HCT116 (cell line): ENCODE measurements around the gene NOXA1.

Experiments used
- EZH2phosphoT487 ChIP-seq: fragments of 200-600 bp; IDR thresholded peaks from 2 replicates; pipeline ENCODE4 v1.6.1; 2018; ENCODE audit warnings: antibody characterized with exemption, borderline replicate concordance
- JUND ChIP-seq: IDR thresholded peaks from 2 replicates; pipeline ENCODE4 v1.6.1; 2012
- SP1 ChIP-seq: IDR thresholded peaks from 2 replicates; pipeline ENCODE4 v1.6.1; 2012; ENCODE audit warnings: low read depth
- TF ChIP-seq, protein P1 (sequence below), 3 experiments: fragments of 200-600 bp in 1 of 3; sonication (generic) in 1 of 3; IDR thresholded peaks in 2 of 3; conservative IDR thresholded peaks in 1 of 3; 2 replicates each; pipeline ENCODE4 v1.5.1; 2012 to 2017; ENCODE audit warnings: low read depth in 2 of 3, low read length in 2 of 3, antibody characterized with exemption in 1 of 3, borderline replicate concordance in 1 of 3, control low read depth in 1 of 3, mild to moderate bottlenecking in 1 of 3, mixed read lengths in 1 of 3, mixed run types in 1 of 3, moderate library complexity in 1 of 3; ENCODE audit not compliant: insufficient read depth in 1 of 3
- TF ChIP-seq, protein P2 (sequence below): IDR thresholded peaks from 2 replicates; pipeline ENCODE4 v1.6.1; 2012; ENCODE audit warnings: low read depth
- TF ChIP-seq, protein P3 (sequence below): IDR thresholded peaks from 2 replicates; pipeline ENCODE4 v1.6.1; 2012
- TF ChIP-seq, protein P4 (sequence below): IDR thresholded peaks from 2 replicates; pipeline ENCODE4 v1.6.1; 2012

DNA sequence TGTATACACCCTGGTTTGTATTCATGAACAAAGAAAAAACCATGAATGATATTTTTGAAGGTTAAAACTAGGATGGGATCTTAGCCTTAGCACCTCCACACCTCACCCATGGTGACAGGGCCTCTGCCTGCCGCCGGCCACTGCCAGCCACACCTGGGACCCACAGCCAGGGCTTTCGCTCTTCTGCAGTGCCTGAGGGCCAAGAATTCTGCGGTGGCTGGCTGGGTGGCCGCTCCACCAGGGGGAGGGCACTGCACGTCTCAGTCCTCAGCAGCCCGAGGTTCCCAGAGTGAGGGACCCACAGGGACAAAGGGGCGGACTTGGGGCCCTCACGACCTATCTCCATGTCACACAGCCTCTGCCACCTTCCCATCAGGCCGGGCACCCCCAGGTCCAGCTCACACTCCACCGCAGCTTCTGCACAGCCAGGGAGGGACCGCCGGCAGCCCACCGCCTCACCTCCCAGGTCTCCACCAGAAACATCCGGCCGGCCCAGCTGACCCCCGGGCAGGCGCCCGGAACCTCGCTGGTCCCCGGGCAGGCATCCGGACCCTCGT is 7.1 kb upstream of the NOXA1 start:
- TF ChIP-seq EZH2phosphoT487 (no peak), SP1 (no peak), JUND (no peak)
- TF ChIP-seq, protein P1, sequence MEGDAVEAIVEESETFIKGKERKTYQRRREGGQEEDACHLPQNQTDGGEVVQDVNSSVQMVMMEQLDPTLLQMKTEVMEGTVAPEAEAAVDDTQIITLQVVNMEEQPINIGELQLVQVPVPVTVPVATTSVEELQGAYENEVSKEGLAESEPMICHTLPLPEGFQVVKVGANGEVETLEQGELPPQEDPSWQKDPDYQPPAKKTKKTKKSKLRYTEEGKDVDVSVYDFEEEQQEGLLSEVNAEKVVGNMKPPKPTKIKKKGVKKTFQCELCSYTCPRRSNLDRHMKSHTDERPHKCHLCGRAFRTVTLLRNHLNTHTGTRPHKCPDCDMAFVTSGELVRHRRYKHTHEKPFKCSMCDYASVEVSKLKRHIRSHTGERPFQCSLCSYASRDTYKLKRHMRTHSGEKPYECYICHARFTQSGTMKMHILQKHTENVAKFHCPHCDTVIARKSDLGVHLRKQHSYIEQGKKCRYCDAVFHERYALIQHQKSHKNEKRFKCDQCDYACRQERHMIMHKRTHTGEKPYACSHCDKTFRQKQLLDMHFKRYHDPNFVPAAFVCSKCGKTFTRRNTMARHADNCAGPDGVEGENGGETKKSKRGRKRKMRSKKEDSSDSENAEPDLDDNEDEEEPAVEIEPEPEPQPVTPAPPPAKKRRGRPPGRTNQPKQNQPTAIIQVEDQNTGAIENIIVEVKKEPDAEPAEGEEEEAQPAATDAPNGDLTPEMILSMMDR (IDR thresholded peaks at IDR 0.05 in 2 of 3, conservative IDR thresholded peaks at IDR 0.05 in 1 of 3; ENCODE audit: borderline replicate concordance in 1 of 3, insufficient read depth in 1 of 3, low read depth in 2 of 3, low read length in 2 of 3), result no peak
- TF ChIP-seq, protein P2, sequence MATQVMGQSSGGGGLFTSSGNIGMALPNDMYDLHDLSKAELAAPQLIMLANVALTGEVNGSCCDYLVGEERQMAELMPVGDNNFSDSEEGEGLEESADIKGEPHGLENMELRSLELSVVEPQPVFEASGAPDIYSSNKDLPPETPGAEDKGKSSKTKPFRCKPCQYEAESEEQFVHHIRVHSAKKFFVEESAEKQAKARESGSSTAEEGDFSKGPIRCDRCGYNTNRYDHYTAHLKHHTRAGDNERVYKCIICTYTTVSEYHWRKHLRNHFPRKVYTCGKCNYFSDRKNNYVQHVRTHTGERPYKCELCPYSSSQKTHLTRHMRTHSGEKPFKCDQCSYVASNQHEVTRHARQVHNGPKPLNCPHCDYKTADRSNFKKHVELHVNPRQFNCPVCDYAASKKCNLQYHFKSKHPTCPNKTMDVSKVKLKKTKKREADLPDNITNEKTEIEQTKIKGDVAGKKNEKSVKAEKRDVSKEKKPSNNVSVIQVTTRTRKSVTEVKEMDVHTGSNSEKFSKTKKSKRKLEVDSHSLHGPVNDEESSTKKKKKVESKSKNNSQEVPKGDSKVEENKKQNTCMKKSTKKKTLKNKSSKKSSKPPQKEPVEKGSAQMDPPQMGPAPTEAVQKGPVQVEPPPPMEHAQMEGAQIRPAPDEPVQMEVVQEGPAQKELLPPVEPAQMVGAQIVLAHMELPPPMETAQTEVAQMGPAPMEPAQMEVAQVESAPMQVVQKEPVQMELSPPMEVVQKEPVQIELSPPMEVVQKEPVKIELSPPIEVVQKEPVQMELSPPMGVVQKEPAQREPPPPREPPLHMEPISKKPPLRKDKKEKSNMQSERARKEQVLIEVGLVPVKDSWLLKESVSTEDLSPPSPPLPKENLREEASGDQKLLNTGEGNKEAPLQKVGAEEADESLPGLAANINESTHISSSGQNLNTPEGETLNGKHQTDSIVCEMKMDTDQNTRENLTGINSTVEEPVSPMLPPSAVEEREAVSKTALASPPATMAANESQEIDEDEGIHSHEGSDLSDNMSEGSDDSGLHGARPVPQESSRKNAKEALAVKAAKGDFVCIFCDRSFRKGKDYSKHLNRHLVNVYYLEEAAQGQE, result no peak
- TF ChIP-seq, protein P3, sequence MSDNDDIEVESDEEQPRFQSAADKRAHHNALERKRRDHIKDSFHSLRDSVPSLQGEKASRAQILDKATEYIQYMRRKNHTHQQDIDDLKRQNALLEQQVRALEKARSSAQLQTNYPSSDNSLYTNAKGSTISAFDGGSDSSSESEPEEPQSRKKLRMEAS, result no peak
- TF ChIP-seq, protein P4, sequence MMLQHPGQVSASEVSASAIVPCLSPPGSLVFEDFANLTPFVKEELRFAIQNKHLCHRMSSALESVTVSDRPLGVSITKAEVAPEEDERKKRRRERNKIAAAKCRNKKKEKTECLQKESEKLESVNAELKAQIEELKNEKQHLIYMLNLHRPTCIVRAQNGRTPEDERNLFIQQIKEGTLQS, result no peak
